Prostate gland (tissue), 2 donors: ENCODE data around the gene MRPS5. TPM values are rescaled to one million over a fixed set of nuclear protein-coding genes. Genes with fewer than 3 reads are reported as not detected.
A peak's percentile ranks its signal among the peaks of the same experiment; 100 is the strongest.

ENCODE experiments used
- DNase-seq: peaks from one replicate; pipeline ENCODE4 v3.0.0-alpha.2; 2019; ENCODE audit warnings: low spot score
- H3K27ac ChIP-seq, 2 donors: fragments of 200-600 bp; sonication (generic); 2 replicates each; pipeline ENCODE4 v1.5.1; 2017 to 2019
- H3K27me3 ChIP-seq: fragments of 200-600 bp; sonication (generic); replicated peaks from 2 replicates; pipeline ENCODE4 v1.5.1; 2019; ENCODE audit not compliant: insufficient read depth
- H3K36me3 ChIP-seq, 2 donors: fragments of 200-600 bp; sonication (generic); 1 replicate in 1 of 2; 2 replicates in 1 of 2; pipeline versions ENCODE4 v1.5.1 to v1.8.1; 2017 to 2019
- H3K4me1 ChIP-seq: fragments of 200-600 bp; sonication (generic); replicated peaks from 2 replicates; pipeline ENCODE4 v1.5.1; 2019
- H3K4me3 ChIP-seq, 2 donors: fragments of 200-600 bp; sonication (generic); 2 replicates each; pipeline ENCODE4 v1.5.1; 2017 to 2019
- H3K9me3 ChIP-seq: fragments of 200-600 bp; sonication (generic); 2 replicates; pipeline ENCODE4 v1.5.1; 2017
- POLR2A ChIP-seq: fragments of 450-650 bp; IDR thresholded peaks from one replicate; pipeline ENCODE4 v1.6.1; 2016; ENCODE audit warnings: antibody characterized with exemption, mild to moderate bottlenecking
- POLR2AphosphoS5 ChIP-seq: sonication (generic); formaldehyde crosslinking; IDR thresholded peaks from one replicate; pipeline ENCODE4 v1.6.1; 2017; ENCODE audit warnings: antibody characterized with exemption
- WGBS: methylation state at CpG from one replicate; pipeline ENCODE4 v1.1.5; 2018; 5-methylcytosine and 5-hydroxymethylcytosine counted together
- intact Hi-C: fragments of 100-400 bp; cut with DNase I; formaldehyde crosslinking; loops from one replicate; pipeline ENCODE4 v1.14.2; 2022
- total RNA-seq, 2 donors: library from RNA; depleted of rRNA; stranded (reverse); fragments of >200 nt; gene quantifications; one replicate each; pipeline ENCODE4 v1.1.0, GENCODE V29; 2016
- TF ChIP-seq, protein P1 (sequence below), 4 experiments: fragments of 200-600 bp in 2 of 4; fragments of 450-650 bp in 2 of 4; sonication (generic) in 2 of 4; IDR thresholded peaks; 1 replicate in 3 of 4; 2 replicates in 1 of 4; pipeline ENCODE4 v1.5.1; 2016 to 2019; ENCODE audit warnings: antibody characterized with exemption in 4 of 4, mild to moderate bottlenecking in 2 of 4, moderate library complexity in 2 of 4

MRPS5 gene
- total RNA-seq, 2 donors from 2014 or later = 35.0 to 49.9 TPM

DNA sequence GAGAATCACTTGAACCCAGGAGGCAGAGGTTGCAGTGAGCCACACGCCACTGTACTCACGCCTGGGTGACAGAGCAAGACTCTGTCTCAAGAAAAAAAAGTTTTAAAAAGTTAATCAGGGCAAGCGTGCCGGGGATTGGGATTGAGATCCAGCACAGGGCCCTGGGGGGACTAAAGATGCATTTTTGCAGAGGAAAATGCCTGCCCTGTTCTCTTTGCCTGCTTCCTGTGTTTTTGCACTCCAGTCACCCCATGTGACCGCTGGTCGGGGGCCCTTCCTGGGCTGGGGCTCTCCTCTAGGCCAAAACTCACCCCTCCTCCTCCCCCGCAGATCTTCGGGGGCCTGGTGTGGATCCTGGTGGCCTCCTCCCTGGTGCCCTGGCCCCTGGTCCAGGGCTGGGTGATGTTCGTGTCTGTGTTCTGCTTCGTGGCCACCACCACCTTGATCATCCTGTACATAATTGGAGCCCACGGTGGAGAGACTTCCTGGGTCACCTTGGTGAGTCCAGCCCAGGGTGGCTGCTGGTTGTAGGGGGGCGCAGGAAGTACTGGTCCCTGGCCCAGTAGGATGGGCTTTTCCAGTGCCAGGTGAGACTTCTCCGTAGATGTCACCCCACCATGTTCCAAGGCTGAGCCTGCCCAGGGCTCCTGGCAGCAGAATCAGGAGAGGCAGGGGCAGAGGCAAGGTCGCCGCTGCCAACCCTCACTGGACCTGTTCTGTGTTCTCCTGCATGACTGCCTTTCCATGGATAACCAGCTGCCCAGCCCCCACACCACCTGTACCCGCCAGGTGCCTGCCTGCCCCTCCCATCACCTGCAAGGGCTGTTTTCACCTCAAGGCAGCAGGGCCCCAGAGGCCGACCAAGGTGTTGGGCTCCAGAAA lies 73.7 kb downstream of the MRPS5 start:
- intact Hi-C loops = no loop called here
- no peak overlapping the region for H3K27ac ChIP-seq
- H3K27me3 ChIP-seq = no peaks in the 10 kb centered on the region
- H3K9me3 ChIP-seq = no peaks in the 10 kb centered on the region
- no peak overlapping the region for H3K4me3 ChIP-seq
- TF ChIP-seq POLR2A = no peak
- DNase-seq = no peak
- 84% methylated on average over 17 of the region's 17 CpGs for WGBS
- H3K36me3 ChIP-seq = no peaks in the 10 kb centered on the region
- H3K4me1 ChIP-seq = no peaks in the 10 kb centered on the region

DNA sequence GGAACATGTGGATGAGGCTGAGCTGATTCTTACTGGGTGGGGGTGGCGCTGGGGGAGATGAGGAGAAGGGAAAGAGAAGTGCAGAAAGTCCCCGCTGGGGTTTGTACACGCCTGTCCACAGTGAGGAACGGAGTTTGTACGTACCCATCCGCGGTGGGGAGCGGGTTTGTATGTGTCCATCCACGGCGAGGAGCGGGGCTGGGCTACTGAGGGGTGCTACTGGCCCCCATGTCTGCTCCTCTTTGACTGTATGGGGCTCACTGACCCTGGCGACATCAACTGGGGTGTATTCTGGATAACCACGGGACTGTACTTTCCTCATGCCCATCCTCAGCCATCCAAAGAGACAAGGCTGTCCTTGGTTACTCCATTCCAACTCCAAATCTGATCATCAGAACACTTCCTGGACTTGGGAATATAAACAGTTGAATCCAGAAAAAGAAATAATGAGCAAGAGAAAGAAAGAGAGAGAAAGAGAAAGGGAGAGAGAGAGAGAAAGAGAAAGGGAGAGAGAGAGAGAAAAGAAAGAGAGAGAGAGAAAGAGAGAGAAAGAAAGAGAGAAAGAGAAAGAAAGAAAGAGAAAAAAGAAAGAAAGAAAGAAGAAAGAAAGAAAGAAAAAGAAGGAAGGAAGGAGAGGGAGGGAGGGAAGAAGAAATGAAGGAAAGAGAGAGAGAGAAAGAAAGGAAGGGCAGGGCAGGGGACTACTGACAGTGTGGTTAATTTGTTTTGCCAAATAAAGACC lies 75.1 kb downstream of the MRPS5 start:
- no peaks in the 10 kb centered on the region for H3K4me1 ChIP-seq
- intact Hi-C loops = no loop called here
- H3K36me3 ChIP-seq = no peaks in the 10 kb centered on the region
- H3K27me3 ChIP-seq = no peaks in the 10 kb centered on the region
- no peak overlapping the region for H3K4me3 ChIP-seq
- no peak overlapping the region for H3K27ac ChIP-seq
- no peaks in the 10 kb centered on the region for H3K9me3 ChIP-seq
- WGBS = 88% methylated on average over 13 of the region's 13 CpGs
- no peak for DNase-seq
- TF ChIP-seq POLR2AphosphoS5 (no peak), POLR2A (no peak)
- TF ChIP-seq, protein P1, sequence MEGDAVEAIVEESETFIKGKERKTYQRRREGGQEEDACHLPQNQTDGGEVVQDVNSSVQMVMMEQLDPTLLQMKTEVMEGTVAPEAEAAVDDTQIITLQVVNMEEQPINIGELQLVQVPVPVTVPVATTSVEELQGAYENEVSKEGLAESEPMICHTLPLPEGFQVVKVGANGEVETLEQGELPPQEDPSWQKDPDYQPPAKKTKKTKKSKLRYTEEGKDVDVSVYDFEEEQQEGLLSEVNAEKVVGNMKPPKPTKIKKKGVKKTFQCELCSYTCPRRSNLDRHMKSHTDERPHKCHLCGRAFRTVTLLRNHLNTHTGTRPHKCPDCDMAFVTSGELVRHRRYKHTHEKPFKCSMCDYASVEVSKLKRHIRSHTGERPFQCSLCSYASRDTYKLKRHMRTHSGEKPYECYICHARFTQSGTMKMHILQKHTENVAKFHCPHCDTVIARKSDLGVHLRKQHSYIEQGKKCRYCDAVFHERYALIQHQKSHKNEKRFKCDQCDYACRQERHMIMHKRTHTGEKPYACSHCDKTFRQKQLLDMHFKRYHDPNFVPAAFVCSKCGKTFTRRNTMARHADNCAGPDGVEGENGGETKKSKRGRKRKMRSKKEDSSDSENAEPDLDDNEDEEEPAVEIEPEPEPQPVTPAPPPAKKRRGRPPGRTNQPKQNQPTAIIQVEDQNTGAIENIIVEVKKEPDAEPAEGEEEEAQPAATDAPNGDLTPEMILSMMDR (IDR thresholded peaks at IDR 0.05) = no peak

DNA sequence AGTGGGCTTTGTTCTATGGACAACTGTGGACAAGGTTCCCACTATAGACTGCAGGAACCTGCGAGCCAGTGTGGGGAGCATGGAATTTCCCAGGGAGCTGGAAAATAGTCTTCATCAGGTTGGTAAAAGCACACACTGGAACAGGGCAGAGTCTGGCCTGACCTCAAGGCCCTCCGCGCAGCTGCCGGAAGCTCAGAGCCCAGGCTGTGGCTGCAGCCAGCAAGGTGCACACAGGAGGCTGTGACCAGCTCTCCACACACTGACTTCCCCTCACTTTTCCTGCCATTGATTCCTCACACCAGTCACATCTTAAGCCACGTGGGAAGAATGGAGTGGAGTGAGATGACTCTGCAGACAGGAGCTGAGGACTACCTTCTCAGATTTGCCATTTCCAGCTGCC lies 77.0 kb downstream of the MRPS5 start:
- Histone ChIP-seq H3K4me1 (no peaks in the 10 kb centered on the region), H3K36me3 (no peaks in the 10 kb centered on the region), H3K4me3 (no peak overlapping the region), H3K9me3 (no peaks in the 10 kb centered on the region), H3K27ac (no peak overlapping the region), H3K27me3 (no peaks in the 10 kb centered on the region)
- TF ChIP-seq POLR2AphosphoS5 (no peak), POLR2A (no peak)
- TF ChIP-seq, protein P1 (IDR thresholded peaks at IDR 0.05) = no peak
- intact Hi-C loops = no loop called here
- no peak for DNase-seq
- WGBS = 81% methylated on average over 5 of the region's 5 CpGs

DNA sequence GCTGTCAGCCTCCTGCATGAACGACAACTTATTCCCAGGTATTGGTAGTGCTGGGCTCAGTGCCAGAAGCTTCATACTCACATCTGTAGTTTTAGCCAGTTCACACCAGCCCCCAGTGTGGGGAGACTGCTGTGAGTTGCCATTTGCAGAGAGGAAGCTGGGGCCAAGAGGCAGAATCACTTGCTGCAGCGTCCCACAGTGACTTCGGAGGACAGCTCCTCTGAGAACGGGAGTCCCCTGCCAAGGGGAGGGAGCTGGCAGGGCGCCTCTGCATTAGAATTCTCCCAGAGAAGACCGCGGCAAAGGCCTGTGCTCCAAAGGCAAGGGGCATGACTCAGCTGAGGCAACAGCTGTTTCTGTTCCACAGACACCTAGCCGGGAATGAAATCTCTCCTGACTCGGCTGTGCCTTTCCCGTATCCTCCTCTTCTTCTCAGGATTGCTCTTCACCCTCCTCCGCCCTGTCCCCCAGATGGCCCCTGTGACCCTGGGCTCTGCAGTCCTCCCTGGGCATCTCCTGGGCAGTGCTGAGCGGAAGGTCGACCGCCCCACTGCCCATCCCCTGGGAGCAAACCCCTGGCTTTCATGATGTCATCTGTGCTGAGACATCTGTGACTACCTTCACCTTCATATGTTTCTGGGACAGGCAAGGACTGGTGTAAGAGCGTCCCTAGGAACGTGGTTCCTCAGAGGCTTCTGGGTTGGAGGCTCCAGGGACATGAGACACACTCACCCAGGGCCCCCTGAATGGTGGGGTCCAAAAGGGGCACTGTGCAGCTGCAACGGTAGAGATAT lies 78.1 kb downstream of the MRPS5 start:
- H3K4me3 ChIP-seq = no peak overlapping the region
- H3K27me3 ChIP-seq = no peaks in the 10 kb centered on the region
- no peak for TF ChIP-seq POLR2A
- TF ChIP-seq POLR2AphosphoS5 = peak; percentile 45
- H3K9me3 ChIP-seq = no peaks in the 10 kb centered on the region
- no peaks in the 10 kb centered on the region for H3K36me3 ChIP-seq
- DNase-seq = peak; percentile 67
- no peaks in the 10 kb centered on the region for H3K4me1 ChIP-seq
- intact Hi-C loops = no loop called here
- H3K27ac ChIP-seq = no peak overlapping the region
- WGBS = 35% methylated on average over 16 of the region's 17 CpGs

DNA sequence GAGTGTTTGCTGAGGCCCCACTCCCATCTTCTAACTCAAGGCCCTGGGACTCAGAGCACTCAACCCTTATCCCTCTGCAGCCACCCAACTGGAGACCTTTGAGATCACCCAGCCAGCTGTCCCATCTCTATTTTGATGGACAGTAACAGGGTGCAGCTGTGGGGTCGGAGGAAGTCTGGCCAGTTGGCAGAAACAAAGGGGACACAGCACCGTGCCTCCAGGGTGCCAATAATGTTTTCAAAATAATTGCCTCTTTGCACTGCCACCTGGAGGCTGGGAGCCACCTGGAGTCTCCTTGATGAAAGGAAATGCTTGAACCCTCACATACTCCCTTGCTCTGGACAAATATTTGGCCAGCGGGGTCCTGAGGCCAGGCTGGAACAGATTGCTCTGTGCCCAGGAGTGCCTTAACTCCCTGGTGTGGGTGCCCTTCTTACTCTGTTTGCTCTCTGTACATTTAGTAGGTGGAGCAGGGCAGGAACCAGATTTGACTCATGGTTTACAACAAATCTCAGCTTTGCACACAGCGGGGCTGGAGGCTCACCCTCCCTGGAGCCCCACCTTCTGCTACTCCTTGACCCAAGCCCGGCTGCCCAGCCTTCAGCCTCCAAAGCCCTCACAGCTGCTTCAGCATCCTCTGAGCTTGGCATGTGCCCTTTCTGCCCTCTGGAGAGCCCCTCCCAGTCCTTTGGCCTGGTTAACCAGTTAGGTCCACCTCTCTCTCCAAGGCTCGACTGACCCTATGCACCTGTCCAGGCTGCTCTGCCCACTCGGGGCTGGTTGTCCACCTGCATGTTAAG lies 78.9 kb downstream of the MRPS5 start:
- H3K27me3 ChIP-seq = no peaks in the 10 kb centered on the region
- WGBS = 42% methylated on average over 7 of the region's 7 CpGs
- H3K4me1 ChIP-seq = no peaks in the 10 kb centered on the region
- H3K36me3 ChIP-seq = no peaks in the 10 kb centered on the region
- H3K9me3 ChIP-seq = no peaks in the 10 kb centered on the region
- DNase-seq = no peak
- intact Hi-C loops = no loop called here
- H3K27ac ChIP-seq = no peak overlapping the region
- TF ChIP-seq POLR2A (no peak), POLR2AphosphoS5 (no peak)
- TF ChIP-seq, protein P1 (IDR thresholded peaks at IDR 0.05) = no peak
- no peak overlapping the region for H3K4me3 ChIP-seq
